CD4-positive, alpha-beta T cell treated with Interleukin-4 for 1 hour (primary cell): Measurements from ENCODE around the gene MLKL.

Experiments used
- DNase-seq, 2 donors: peaks; one replicate each; pipeline ENCODE4 v3.0.0-alpha.2; 2020 to 2022

MLKL gene

GRCh38 chr16:74700438-74701225, at the start of gene MLKL:
TSS of gene MLKL (minus strand) at chr16:74700862. CDS start at chr16:74695757, 5,105 bp downstream.
- peak; percentile 52 to 61 for DNase-seq

- no peak for DNase-seq
These were observed 48.8 kb upstream of the MLKL start for GRCh38 chr16:74749291-74750055.

- DNase-seq, result no peak
These were observed 48.0 kb upstream of the MLKL start for GRCh38 chr16:74748616-74749026.

- no peak for DNase-seq
These were observed 47.3 kb upstream of the MLKL start for GRCh38 chr16:74747716-74748615.

- no peak for DNase-seq
These were observed 45.3 kb upstream of the MLKL start for GRCh38 chr16:74745926-74746325.

- DNase-seq, result no peak
These were observed 44.5 kb upstream of the MLKL start for GRCh38 chr16:74745109-74745615.

GRCh38 chr16:74744566-74744965, 43.9 kb upstream of the MLKL start:
- DNase-seq, result no peak

GRCh38 chr16:74743668-74744299, 43.1 kb upstream of the MLKL start:
- DNase-seq, result no peak

GRCh38 chr16:74743045-74743667, 42.5 kb upstream of the MLKL start:
- DNase-seq, result no peak

GRCh38 chr16:74742051-74742481, 41.4 kb upstream of the MLKL start:
- no peak for DNase-seq

- no peak for DNase-seq
These were observed 40.2 kb upstream of the MLKL start for GRCh38 chr16:74740795-74741304.

- no peak for DNase-seq
These were observed 38.6 kb upstream of the MLKL start for GRCh38 chr16:74739275-74739674.

- DNase-seq, result no peak
These were observed 38.2 kb upstream of the MLKL start for GRCh38 chr16:74738816-74739215.

GRCh38 chr16:74738113-74738541, 37.5 kb upstream of the MLKL start:
- no peak for DNase-seq

- DNase-seq, result no peak
These were observed 36.9 kb upstream of the MLKL start for GRCh38 chr16:74737521-74737920.

GRCh38 chr16:74736531-74737157, 36.0 kb upstream of the MLKL start:
- DNase-seq, result no peak

- DNase-seq, result no peak
These were observed 34.9 kb upstream of the MLKL start for GRCh38 chr16:74735554-74735953.

- no peak for DNase-seq
These were observed 34.4 kb upstream of the MLKL start for GRCh38 chr16:74735162-74735452.

GRCh38 chr16:74734361-74735161, 33.9 kb upstream of the MLKL start:
- no peak for DNase-seq

GRCh38 chr16:74732707-74733350, 32.2 kb upstream of the MLKL start:
- DNase-seq, result no peak
